HepG2 (cell line): ENCODE data around the gene NFKBIZ. TPM values are rescaled to one million over a fixed set of nuclear protein-coding genes. Genes with fewer than 3 reads are reported as not detected.
A peak's percentile ranks its signal among the peaks of the same experiment; 100 is the strongest.

Experiments
- AKAP8 ChIP-seq: sonication (generic); formaldehyde crosslinking; IDR thresholded peaks from 2 replicates; pipeline ENCODE4 v1.5.1; 2020; ENCODE audit warnings: mild to moderate bottlenecking, missing genetic modification reagents
- CCAR2 ChIP-seq: fragments of 200-400 bp; formaldehyde crosslinking; optimal IDR thresholded peaks from 2 replicates; pipeline ENCODE3; 2018; ENCODE audit warnings: low read depth, mild to moderate bottlenecking, low read length, moderate library complexity
- MAFK ChIP-seq, 2 experiments: IDR thresholded peaks in 1 of 2; conservative IDR thresholded peaks in 1 of 2; 2 replicates each; pipeline ENCODE4 v1.6.1; 2011; ENCODE audit warnings: improper control_type of control experiment in 2 of 2, low read length in 2 of 2
- MAZ ChIP-seq, 2 experiments: sonication (generic) in 1 of 2; formaldehyde crosslinking in 1 of 2; IDR thresholded peaks; 2 replicates each; pipeline versions ENCODE4 v1.5.0 to v1.6.1; 2012 to 2020; ENCODE audit warnings: low read depth in 2 of 2, mild to moderate bottlenecking in 2 of 2, borderline replicate concordance in 1 of 2, improper control_type of control experiment in 1 of 2, low read length in 1 of 2, missing genetic modification reagents in 1 of 2, moderate library complexity in 1 of 2
- NFKB2 ChIP-seq: sonication (generic); formaldehyde crosslinking; IDR thresholded peaks from 2 replicates; pipeline ENCODE4 v1.4.0; 2020; ENCODE audit warnings: missing genetic modification reagents, borderline replicate concordance
- NONO ChIP-seq, 2 experiments: fragments of 450-650 bp in 1 of 2; sonication (generic) in 1 of 2; formaldehyde crosslinking in 1 of 2; IDR thresholded peaks in 1 of 2; conservative IDR thresholded peaks in 1 of 2; 2 replicates each; pipeline versions ENCODE4 v1.6.1 to v1.8.0; 2017 to 2022; ENCODE audit warnings: mild to moderate bottlenecking in 1 of 2, missing genetic modification reagents in 1 of 2, moderate library complexity in 1 of 2
- NR2F2 ChIP-seq: IDR thresholded peaks from 2 replicates; pipeline ENCODE4 v1.6.1; 2012; ENCODE audit warnings: low read depth, inconsistent platforms, borderline replicate concordance
- PAWR ChIP-seq: sonication (generic); formaldehyde crosslinking; IDR thresholded peaks from 2 replicates; pipeline ENCODE4 v1.4.0; 2020; ENCODE audit warnings: missing genetic modification reagents, mild to moderate bottlenecking, borderline replicate concordance
- PITX1 ChIP-seq: sonication (generic); formaldehyde crosslinking; IDR thresholded peaks from 2 replicates; pipeline ENCODE4 v1.5.1; 2020; ENCODE audit warnings: mild to moderate bottlenecking, missing genetic modification reagents
- RFX3 ChIP-seq: IDR thresholded peaks from 2 replicates; pipeline ENCODE4 v1.6.1; 2016; ENCODE audit warnings: missing biosample characterization, missing genetic modification reagents
- SIX4 ChIP-seq: sonication (generic); formaldehyde crosslinking; IDR thresholded peaks from 2 replicates; pipeline ENCODE4 v1.4.0; 2020; ENCODE audit warnings: missing genetic modification reagents
- SOX13 ChIP-seq, 3 experiments: fragments of 450-650 bp in 1 of 3; sonication (generic) in 1 of 3; formaldehyde crosslinking in 1 of 3; IDR thresholded peaks in 2 of 3; conservative IDR thresholded peaks in 1 of 3; 2 replicates each; pipeline versions ENCODE4 v1.5.0 to v1.6.1; 2016 to 2020; ENCODE audit warnings: antibody characterized with exemption in 1 of 3, mild to moderate bottlenecking in 1 of 3, missing compliant biosample characterization in 1 of 3, missing genetic modification reagents in 1 of 3, moderate library complexity in 1 of 3
- SP140L ChIP-seq: sonication (generic); formaldehyde crosslinking; IDR thresholded peaks from 2 replicates; pipeline ENCODE4 v1.4.0; 2020; ENCODE audit warnings: missing genetic modification reagents, borderline replicate concordance
- ZC3H4 ChIP-seq: sonication (generic); formaldehyde crosslinking; IDR thresholded peaks from 2 replicates; pipeline ENCODE4 v1.4.0; 2020; ENCODE audit warnings: missing genetic modification reagents, borderline replicate concordance
- ZNF33B ChIP-seq: sonication (generic); formaldehyde crosslinking; IDR thresholded peaks from 2 replicates; pipeline ENCODE4 v1.5.1; 2020; ENCODE audit warnings: mild to moderate bottlenecking, missing genetic modification reagents
- ZNF451 ChIP-seq: sonication (generic); formaldehyde crosslinking; IDR thresholded peaks from 2 replicates; pipeline ENCODE4 v1.5.0; 2020; ENCODE audit warnings: mild to moderate bottlenecking, missing genetic modification reagents
- ZNF510 ChIP-seq: sonication (generic); formaldehyde crosslinking; IDR thresholded peaks from 2 replicates; pipeline ENCODE4 v1.4.0; 2020; ENCODE audit warnings: low read depth, mild to moderate bottlenecking, missing genetic modification reagents
- ZNF83 ChIP-seq: sonication (generic); formaldehyde crosslinking; IDR thresholded peaks from 2 replicates; pipeline ENCODE4 v1.4.0; 2020; ENCODE audit warnings: missing genetic modification reagents, mild to moderate bottlenecking, borderline replicate concordance
- polyA plus RNA-seq, 8 experiments: library from polyadenylated mRNA; depleted of rRNA in 3 of 8; stranded (reverse) in 7 of 8; unstranded in 1 of 8; fragments of >200 nt; fragmentation: Illumina TruSeq in 4 of 8; extraction: Trizol in 4 of 8; gene quantifications; 2 replicates each; pipeline versions ENCODE4 v1.2.1 to v1.2.3, GENCODE V29; 2011 to 2016; ENCODE audit warnings: low read depth in 4 of 8, missing spikeins in 1 of 8, mixed read lengths in 1 of 8; ENCODE audit not compliant: insufficient read depth in 1 of 8
- total RNA-seq, 5 experiments: library from RNA; depleted of rRNA; stranded (reverse); fragments of >200 nt; fragmentation: Illumina TruSeq; extraction: Trizol; gene quantifications; 2 replicates each; pipeline ENCODE4 v1.2.3, GENCODE V29; 2016; ENCODE audit warnings: low read depth in 1 of 5
- TF ChIP-seq, protein P1 (sequence below): sonication (generic); formaldehyde crosslinking; IDR thresholded peaks from 2 replicates; pipeline ENCODE4 v1.4.0; 2020; ENCODE audit warnings: missing genetic modification reagents, borderline replicate concordance
- TF ChIP-seq, protein P2 (sequence below): sonication (generic); formaldehyde crosslinking; IDR thresholded peaks from 2 replicates; pipeline ENCODE4 v1.4.0; 2020; ENCODE audit warnings: mild to moderate bottlenecking, low read depth, missing genetic modification reagents
- TF ChIP-seq, protein P3 (sequence below): fragments of 450-650 bp; IDR thresholded peaks from 2 replicates; pipeline ENCODE4 v1.6.1; 2016
- TF ChIP-seq, protein P4 (sequence below): sonication (generic); formaldehyde crosslinking; IDR thresholded peaks from 2 replicates; pipeline ENCODE4 v1.8.1; 2023; ENCODE audit warnings: mild to moderate bottlenecking, missing genetic modification reagents, borderline replicate concordance
- TF ChIP-seq, protein P5 (sequence below): sonication (generic); formaldehyde crosslinking; IDR thresholded peaks from 2 replicates; pipeline ENCODE4 v1.5.1; 2020; ENCODE audit warnings: mild to moderate bottlenecking, moderate library complexity, missing genetic modification reagents

Gene NFKBIZ
- total and polyA plus RNA-seq, 2 of the 13 experiments (the other 11 are each of a cell fraction or from before 2014, with no cell fraction given) = 25.9 to 60.6 TPM

DNA sequence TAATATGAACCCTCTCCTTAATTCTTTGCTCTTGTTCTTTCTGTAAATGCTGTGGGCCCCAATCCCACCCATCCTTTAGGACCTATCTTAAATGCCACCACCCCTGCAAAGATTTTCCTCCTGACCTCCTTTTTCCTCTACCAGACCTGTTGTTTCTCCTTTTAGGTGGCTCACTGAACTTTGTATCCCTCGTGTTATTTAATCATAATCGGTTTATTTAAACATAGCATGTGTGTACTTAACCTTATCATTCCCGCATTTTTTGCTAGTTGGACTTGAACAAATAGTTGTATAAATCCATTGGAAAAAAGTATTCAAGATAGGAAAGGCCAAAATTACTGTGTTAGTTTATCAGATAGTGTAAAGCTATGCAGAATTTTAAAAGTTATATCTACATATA is 988 bp upstream of the NFKBIZ start (continued):
- TF ChIP-seq SP140L (CRISPR knock-in tag) (0 out of 2 replicates have a peak, but pooled peaks have one; percentile 14), ZNF83 (CRISPR knock-in tag) (no peak), PITX1 (no peak), CCAR2 (no peak), AKAP8 (CRISPR knock-in tag) (no peak), SOX13 (IDR thresholded peaks at IDR 0.05) (no peak), SOX13 (CRISPR knock-in tag; conservative IDR thresholded peaks at IDR 0.05 in 1 of 2, IDR thresholded peaks at IDR 0.05 in 1 of 2) (peak in 1 of 2 experiments; percentile 62; a peak in 1 of 4 replicates), ZC3H4 (no peak), NR2F2 (no peak), MAFK (conservative IDR thresholded peaks at IDR 0.05 in 1 of 2, IDR thresholded peaks at IDR 0.05 in 1 of 2; ENCODE audit: low read length in 2 of 2) (no peak), ZNF33B (CRISPR knock-in tag) (no peak), ZNF510 (no peak), NONO (IDR thresholded peaks at IDR 0.05) (no peak), NONO (CRISPR knock-in tag; conservative IDR thresholded peaks at IDR 0.05) (no peak), RFX3 (CRISPR knock-in tag) (no peak), SIX4 (no peak), MAZ (IDR thresholded peaks at IDR 0.05; ENCODE audit: borderline replicate concordance, low read depth, low read length) (no peak), MAZ (CRISPR knock-in tag; IDR thresholded peaks at IDR 0.05; ENCODE audit: low read depth) (no peak), NFKB2 (CRISPR knock-in tag) (no peak), PAWR (CRISPR knock-in tag) (no peak), ZNF451 (CRISPR knock-in tag) (no peak)
- TF ChIP-seq, protein P1, sequence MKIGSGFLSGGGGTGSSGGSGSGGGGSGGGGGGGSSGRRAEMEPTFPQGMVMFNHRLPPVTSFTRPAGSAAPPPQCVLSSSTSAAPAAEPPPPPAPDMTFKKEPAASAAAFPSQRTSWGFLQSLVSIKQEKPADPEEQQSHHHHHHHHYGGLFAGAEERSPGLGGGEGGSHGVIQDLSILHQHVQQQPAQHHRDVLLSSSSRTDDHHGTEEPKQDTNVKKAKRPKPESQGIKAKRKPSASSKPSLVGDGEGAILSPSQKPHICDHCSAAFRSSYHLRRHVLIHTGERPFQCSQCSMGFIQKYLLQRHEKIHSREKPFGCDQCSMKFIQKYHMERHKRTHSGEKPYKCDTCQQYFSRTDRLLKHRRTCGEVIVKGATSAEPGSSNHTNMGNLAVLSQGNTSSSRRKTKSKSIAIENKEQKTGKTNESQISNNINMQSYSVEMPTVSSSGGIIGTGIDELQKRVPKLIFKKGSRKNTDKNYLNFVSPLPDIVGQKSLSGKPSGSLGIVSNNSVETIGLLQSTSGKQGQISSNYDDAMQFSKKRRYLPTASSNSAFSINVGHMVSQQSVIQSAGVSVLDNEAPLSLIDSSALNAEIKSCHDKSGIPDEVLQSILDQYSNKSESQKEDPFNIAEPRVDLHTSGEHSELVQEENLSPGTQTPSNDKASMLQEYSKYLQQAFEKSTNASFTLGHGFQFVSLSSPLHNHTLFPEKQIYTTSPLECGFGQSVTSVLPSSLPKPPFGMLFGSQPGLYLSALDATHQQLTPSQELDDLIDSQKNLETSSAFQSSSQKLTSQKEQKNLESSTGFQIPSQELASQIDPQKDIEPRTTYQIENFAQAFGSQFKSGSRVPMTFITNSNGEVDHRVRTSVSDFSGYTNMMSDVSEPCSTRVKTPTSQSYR (CRISPR knock-in tag) = no peak
- TF ChIP-seq, protein P2, sequence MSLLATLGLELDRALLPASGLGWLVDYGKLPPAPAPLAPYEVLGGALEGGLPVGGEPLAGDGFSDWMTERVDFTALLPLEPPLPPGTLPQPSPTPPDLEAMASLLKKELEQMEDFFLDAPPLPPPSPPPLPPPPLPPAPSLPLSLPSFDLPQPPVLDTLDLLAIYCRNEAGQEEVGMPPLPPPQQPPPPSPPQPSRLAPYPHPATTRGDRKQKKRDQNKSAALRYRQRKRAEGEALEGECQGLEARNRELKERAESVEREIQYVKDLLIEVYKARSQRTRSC (CRISPR knock-in tag) = no peak
- TF ChIP-seq, protein P3, sequence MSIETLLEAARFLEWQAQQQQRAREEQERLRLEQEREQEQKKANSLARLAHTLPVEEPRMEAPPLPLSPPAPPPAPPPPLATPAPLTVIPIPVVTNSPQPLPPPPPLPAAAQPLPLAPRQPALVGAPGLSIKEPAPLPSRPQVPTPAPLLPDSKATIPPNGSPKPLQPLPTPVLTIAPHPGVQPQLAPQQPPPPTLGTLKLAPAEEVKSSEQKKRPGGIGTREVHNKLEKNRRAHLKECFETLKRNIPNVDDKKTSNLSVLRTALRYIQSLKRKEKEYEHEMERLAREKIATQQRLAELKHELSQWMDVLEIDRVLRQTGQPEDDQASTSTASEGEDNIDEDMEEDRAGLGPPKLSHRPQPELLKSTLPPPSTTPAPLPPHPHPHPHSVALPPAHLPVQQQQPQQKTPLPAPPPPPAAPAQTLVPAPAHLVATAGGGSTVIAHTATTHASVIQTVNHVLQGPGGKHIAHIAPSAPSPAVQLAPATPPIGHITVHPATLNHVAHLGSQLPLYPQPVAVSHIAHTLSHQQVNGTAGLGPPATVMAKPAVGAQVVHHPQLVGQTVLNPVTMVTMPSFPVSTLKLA = 0 out of 2 replicates have a peak, but pooled peaks have one; percentile 26
- TF ChIP-seq, protein P4, sequence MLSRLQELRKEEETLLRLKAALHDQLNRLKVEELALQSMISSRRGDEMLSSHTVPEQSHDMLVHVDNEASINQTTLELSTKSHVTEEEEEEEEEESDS (CRISPR knock-in tag) = no peak
- TF ChIP-seq, protein P5, sequence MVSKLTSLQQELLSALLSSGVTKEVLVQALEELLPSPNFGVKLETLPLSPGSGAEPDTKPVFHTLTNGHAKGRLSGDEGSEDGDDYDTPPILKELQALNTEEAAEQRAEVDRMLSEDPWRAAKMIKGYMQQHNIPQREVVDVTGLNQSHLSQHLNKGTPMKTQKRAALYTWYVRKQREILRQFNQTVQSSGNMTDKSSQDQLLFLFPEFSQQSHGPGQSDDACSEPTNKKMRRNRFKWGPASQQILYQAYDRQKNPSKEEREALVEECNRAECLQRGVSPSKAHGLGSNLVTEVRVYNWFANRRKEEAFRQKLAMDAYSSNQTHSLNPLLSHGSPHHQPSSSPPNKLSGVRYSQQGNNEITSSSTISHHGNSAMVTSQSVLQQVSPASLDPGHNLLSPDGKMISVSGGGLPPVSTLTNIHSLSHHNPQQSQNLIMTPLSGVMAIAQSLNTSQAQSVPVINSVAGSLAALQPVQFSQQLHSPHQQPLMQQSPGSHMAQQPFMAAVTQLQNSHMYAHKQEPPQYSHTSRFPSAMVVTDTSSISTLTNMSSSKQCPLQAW = no peak
